Adrenal gland (tissue), 5 donors: Measurements from ENCODE around the gene TIMM23B.
"Not testable (repeated sequence)": the region's sequence is repeated elsewhere in the genome, so short reads cannot be mapped to it uniquely, and the experiment has no call there.

Experiments
- CTCF ChIP-seq, 6 experiments: fragments of 450-650 bp in 4 of 6; fragments of 200-600 bp in 2 of 6; sonication (generic) in 1 of 6; IDR thresholded peaks; 1 replicate in 5 of 6; 2 replicates in 1 of 6; pipeline versions ENCODE4 v1.5.1 to v1.8.0; 2016 to 2021; ENCODE audit warnings: antibody characterized with exemption in 6 of 6, mild to moderate bottlenecking in 2 of 6, moderate library complexity in 1 of 6
- POLR2A ChIP-seq, 2 donors: fragments of 450-650 bp; IDR thresholded peaks; one replicate each; pipeline ENCODE4 v1.6.1; 2017; ENCODE audit warnings: antibody characterized with exemption in 2 of 2, mild to moderate bottlenecking in 2 of 2, moderate library complexity in 1 of 2
- donor health status: DM: no; HTN: no; CAD: no.

DNA sequence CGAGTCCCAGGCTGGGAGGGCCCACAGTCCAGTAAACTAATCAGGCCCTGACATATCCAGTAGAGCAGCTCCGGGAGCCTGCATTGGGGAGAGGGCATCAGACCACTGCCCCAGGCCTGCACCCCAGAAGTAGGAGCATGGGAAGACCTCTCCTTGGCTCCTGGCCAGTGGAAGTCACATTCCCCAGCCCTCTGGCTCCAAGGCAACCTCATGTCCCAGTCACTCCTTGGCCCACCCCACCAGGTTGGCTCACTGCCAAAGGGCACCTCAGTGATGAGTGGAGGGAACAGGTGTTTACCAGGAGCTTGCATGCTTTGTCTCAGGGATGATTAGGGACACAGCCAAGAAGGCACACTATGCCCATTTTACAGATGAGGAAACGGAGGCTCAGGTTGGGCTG is 77.4 kb downstream of the TIMM23B start:
- TF ChIP-seq CTCF, POLR2A (IDR thresholded peaks at IDR 0.05): not testable (repeated sequence)
